ENCODE measurements around the gene ANKS1B. TPM values are rescaled to one million over a fixed set of nuclear protein-coding genes. Genes with fewer than 3 reads are reported as not detected.
"Not testable (repeated sequence)": the region's sequence is repeated elsewhere in the genome, so short reads cannot be mapped to it uniquely, and the experiment has no call there.

ANKS1B gene
- total RNA-seq, 1 donor from 2014 or later: 0.86 TPM

- intact Hi-C loops (cut with micrococcal nuclease): no loop called here
Observed at GRCh38 chr12:99609455-99610181, 375.1 kb downstream of the ANKS1B start.

- intact Hi-C loops (cut with micrococcal nuclease): no loop called here
Observed at GRCh38 chr12:99600388-99600787, 384.3 kb downstream of the ANKS1B start.

- intact Hi-C loops (cut with micrococcal nuclease): no loop called here
Observed at GRCh38 chr12:99598785-99599184, 386.0 kb downstream of the ANKS1B start.

GRCh38 chr12:99596762-99597161 is 388.0 kb downstream of the ANKS1B start:
- intact Hi-C loops (cut with micrococcal nuclease): no loop called here

- intact Hi-C loops (cut with micrococcal nuclease): not testable (repeated sequence)
Observed at GRCh38 chr12:99577125-99577524, 407.6 kb downstream of the ANKS1B start.

GRCh38 chr12:99573980-99574379 is 410.8 kb downstream of the ANKS1B start:
- intact Hi-C loops (cut with micrococcal nuclease): no loop called here

GRCh38 chr12:99567072-99567471 is 417.7 kb downstream of the ANKS1B start:
- intact Hi-C loops (cut with micrococcal nuclease): no loop called here

GRCh38 chr12:99558109-99558508 is 426.6 kb downstream of the ANKS1B start:
- intact Hi-C loops (cut with micrococcal nuclease): no loop called here

- intact Hi-C loops (cut with micrococcal nuclease): no loop called here
Observed at GRCh38 chr12:99553461-99553860, 431.3 kb downstream of the ANKS1B start.

- intact Hi-C loops (cut with micrococcal nuclease): no loop called here
Observed at GRCh38 chr12:99552022-99552421, 432.7 kb downstream of the ANKS1B start.

GRCh38 chr12:99549651-99550050 is 435.1 kb downstream of the ANKS1B start:
- intact Hi-C loops (cut with micrococcal nuclease): no loop called here

- intact Hi-C loops (cut with micrococcal nuclease): no loop called here
Observed at GRCh38 chr12:99549196-99549595, 435.5 kb downstream of the ANKS1B start.

- intact Hi-C loops (cut with micrococcal nuclease): no loop called here
Observed at GRCh38 chr12:99544457-99544856, 440.3 kb downstream of the ANKS1B start.

- intact Hi-C loops (cut with micrococcal nuclease): no loop called here
Observed at GRCh38 chr12:99529966-99530365, 454.8 kb downstream of the ANKS1B start.

- intact Hi-C loops (cut with micrococcal nuclease): no loop called here
Observed at GRCh38 chr12:99528478-99528877, 456.3 kb downstream of the ANKS1B start.

GRCh38 chr12:99523853-99524252 is 460.9 kb downstream of the ANKS1B start:
- intact Hi-C loops (cut with micrococcal nuclease): no loop called here

- intact Hi-C loops (cut with micrococcal nuclease): no loop called here
Observed at GRCh38 chr12:99522456-99522855, 462.3 kb downstream of the ANKS1B start.

- intact Hi-C loops (cut with micrococcal nuclease): no loop called here
Observed at GRCh38 chr12:99521664-99522063, 463.1 kb downstream of the ANKS1B start.

- intact Hi-C loops (cut with micrococcal nuclease): no loop called here
Observed at GRCh38 chr12:99513066-99513465, 471.7 kb downstream of the ANKS1B start.

- intact Hi-C loops (cut with micrococcal nuclease): no loop called here
Observed at GRCh38 chr12:99505805-99506204, 478.9 kb downstream of the ANKS1B start.

GRCh38 chr12:99498756-99499155 is 486.0 kb downstream of the ANKS1B start:
- intact Hi-C loops (cut with micrococcal nuclease): no loop called here

GRCh38 chr12:99495799-99496198 is 488.9 kb downstream of the ANKS1B start:
- intact Hi-C loops (cut with micrococcal nuclease): no loop called here

GRCh38 chr12:99493197-99493596 is 491.5 kb downstream of the ANKS1B start:
- intact Hi-C loops (cut with micrococcal nuclease): no loop called here

- intact Hi-C loops (cut with micrococcal nuclease): no loop called here
Observed at GRCh38 chr12:99486277-99486676, 498.5 kb downstream of the ANKS1B start.

Measured in T-helper 2 cell treated with Interferon-gamma antibody and Interleukin-4, amounts not matched to agents 100 ng/mL and 5 ng/mL, for 36 hours (primary cell).